GM20000 (cell line): Measurements from ENCODE around the gene PCDH10.

ENCODE experiments used
- DNase-seq: peaks from one replicate; pipeline ENCODE4 v3.0.0; 2012; ENCODE audit warnings: low spot score
- CTCF ChIP-seq: IDR thresholded peaks from 2 replicates; pipeline ENCODE4 v1.5.1; 2012; ENCODE audit warnings: mild to moderate bottlenecking, control low read depth; ENCODE audit errors: extremely low read depth, missing control alignments

Gene PCDH10

GRCh38 chr4:133145758-133146573 lies 3.1 kb upstream of the PCDH10 start:
- DNase-seq = no peak
- no peak for TF ChIP-seq CTCF

- peak; percentile 85 for TF ChIP-seq CTCF
- peak; percentile 53 for DNase-seq
These were observed 2.4 kb upstream of the PCDH10 start for GRCh38 chr4:133146574-133147241.

GRCh38 chr4:133147286-133147821 lies 1.7 kb upstream of the PCDH10 start:
- no peak for TF ChIP-seq CTCF
- no peak for DNase-seq

- TF ChIP-seq CTCF = no peak
- peak; percentile 9 for DNase-seq
These were observed 989 bp upstream of the PCDH10 start for GRCh38 chr4:133147921-133148689.

- DNase-seq = no peak
- no peak for TF ChIP-seq CTCF
These were observed 236 bp downstream of the PCDH10 start for GRCh38 chr4:133149364-133149695.

- TF ChIP-seq CTCF = no peak
- DNase-seq = no peak
These were observed 908 bp downstream of the PCDH10 start for GRCh38 chr4:133149932-133150471.
